GM12801 (cell line): Measurements from ENCODE around the gene CD44.

Experiments used
- TF ChIP-seq, protein P1 (sequence below): IDR thresholded peaks from one replicate; pipeline ENCODE4 v1.5.1; 2011; ENCODE audit warnings: control low read depth; ENCODE audit not compliant: insufficient read length; ENCODE audit errors: extremely low read depth

The CD44 gene

GRCh38 chr11:35265755-35266454 is 126.9 kb downstream of the CD44 start:
- TF ChIP-seq, protein P1, sequence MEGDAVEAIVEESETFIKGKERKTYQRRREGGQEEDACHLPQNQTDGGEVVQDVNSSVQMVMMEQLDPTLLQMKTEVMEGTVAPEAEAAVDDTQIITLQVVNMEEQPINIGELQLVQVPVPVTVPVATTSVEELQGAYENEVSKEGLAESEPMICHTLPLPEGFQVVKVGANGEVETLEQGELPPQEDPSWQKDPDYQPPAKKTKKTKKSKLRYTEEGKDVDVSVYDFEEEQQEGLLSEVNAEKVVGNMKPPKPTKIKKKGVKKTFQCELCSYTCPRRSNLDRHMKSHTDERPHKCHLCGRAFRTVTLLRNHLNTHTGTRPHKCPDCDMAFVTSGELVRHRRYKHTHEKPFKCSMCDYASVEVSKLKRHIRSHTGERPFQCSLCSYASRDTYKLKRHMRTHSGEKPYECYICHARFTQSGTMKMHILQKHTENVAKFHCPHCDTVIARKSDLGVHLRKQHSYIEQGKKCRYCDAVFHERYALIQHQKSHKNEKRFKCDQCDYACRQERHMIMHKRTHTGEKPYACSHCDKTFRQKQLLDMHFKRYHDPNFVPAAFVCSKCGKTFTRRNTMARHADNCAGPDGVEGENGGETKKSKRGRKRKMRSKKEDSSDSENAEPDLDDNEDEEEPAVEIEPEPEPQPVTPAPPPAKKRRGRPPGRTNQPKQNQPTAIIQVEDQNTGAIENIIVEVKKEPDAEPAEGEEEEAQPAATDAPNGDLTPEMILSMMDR, result no peak

- TF ChIP-seq, protein P1, result no peak
Observed at GRCh38 chr11:35267504-35267903, 128.5 kb downstream of the CD44 start.

DNA sequence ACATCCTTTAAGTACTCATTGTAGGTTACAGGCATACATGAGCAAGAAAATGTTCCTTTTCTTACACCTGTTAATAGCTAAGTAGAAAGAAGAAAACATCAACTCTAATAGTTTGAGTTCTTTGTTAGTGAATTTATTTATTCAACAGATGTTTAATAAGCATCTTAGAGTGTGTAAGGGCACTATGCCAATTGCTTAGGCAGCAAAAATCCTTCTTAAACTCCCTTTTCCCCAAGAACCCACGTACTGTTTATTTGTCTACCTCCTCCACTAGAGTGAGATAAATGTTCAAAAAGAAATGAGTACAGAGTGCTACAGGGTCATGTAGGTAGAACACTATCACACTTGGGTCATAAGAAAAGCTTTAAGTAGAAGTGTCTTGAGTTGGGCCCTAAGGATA is 131.4 kb downstream of the CD44 start:
- TF ChIP-seq, protein P1, result no peak

- TF ChIP-seq, protein P1, result no peak
Observed at GRCh38 chr11:35271031-35271430, 132.1 kb downstream of the CD44 start.

- TF ChIP-seq, protein P1, result no peak
Observed at GRCh38 chr11:35272391-35272902, 133.5 kb downstream of the CD44 start.

GRCh38 chr11:35274909-35275785 is 136.2 kb downstream of the CD44 start:
- TF ChIP-seq, protein P1, result no peak

- TF ChIP-seq, protein P1, result no peak
Observed at GRCh38 chr11:35275786-35276170, 136.8 kb downstream of the CD44 start.
